Cardiac fibroblast (primary cell): ENCODE measurements around the gene PEX11B.

Experiments used
- DNase-seq, 2 donors: peaks; one replicate each; pipeline versions ENCODE4 v3.0.0 to v3.0.0-alpha.2; 2010; ENCODE audit warnings: low read depth in 2 of 2
- H3K4me3 ChIP-seq, 2 donors: replicated peaks in 1 of 2; 1 replicate in 1 of 2; 2 replicates in 1 of 2; pipeline ENCODE4 v1.5.1; 2011; ENCODE audit warnings: low read depth in 2 of 2, low read length in 2 of 2, mild to moderate bottlenecking in 2 of 2, moderate library complexity in 1 of 2
- TF ChIP-seq, protein P1 (sequence below): IDR thresholded peaks from one replicate; pipeline ENCODE4 v1.5.1; 2011; ENCODE audit warnings: low read depth, mild to moderate bottlenecking, low read length, inconsistent platforms

Gene PEX11B

DNA sequence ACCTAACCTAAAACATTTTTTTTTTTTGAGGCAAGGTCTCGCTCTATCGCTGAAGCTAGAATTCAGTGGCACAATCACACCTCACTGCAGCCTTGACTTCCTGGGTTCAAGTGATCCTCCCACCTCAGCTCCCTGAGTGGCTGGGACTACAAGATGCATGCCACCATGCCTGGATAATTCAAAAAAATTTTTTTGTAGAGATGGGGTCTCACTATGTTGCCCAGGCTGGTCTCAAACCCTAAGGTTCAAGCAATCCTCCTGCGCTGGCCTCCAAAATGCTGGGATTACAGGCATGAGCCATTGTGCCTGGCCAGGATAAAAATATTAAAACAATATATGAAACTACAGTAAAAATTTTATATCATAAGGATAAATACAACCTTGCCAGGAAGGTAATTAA lies 34.4 kb upstream of the PEX11B start:
- no peak overlapping the region for H3K4me3 ChIP-seq
- TF ChIP-seq, protein P1, sequence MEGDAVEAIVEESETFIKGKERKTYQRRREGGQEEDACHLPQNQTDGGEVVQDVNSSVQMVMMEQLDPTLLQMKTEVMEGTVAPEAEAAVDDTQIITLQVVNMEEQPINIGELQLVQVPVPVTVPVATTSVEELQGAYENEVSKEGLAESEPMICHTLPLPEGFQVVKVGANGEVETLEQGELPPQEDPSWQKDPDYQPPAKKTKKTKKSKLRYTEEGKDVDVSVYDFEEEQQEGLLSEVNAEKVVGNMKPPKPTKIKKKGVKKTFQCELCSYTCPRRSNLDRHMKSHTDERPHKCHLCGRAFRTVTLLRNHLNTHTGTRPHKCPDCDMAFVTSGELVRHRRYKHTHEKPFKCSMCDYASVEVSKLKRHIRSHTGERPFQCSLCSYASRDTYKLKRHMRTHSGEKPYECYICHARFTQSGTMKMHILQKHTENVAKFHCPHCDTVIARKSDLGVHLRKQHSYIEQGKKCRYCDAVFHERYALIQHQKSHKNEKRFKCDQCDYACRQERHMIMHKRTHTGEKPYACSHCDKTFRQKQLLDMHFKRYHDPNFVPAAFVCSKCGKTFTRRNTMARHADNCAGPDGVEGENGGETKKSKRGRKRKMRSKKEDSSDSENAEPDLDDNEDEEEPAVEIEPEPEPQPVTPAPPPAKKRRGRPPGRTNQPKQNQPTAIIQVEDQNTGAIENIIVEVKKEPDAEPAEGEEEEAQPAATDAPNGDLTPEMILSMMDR = no peak
- no peak for DNase-seq

DNA sequence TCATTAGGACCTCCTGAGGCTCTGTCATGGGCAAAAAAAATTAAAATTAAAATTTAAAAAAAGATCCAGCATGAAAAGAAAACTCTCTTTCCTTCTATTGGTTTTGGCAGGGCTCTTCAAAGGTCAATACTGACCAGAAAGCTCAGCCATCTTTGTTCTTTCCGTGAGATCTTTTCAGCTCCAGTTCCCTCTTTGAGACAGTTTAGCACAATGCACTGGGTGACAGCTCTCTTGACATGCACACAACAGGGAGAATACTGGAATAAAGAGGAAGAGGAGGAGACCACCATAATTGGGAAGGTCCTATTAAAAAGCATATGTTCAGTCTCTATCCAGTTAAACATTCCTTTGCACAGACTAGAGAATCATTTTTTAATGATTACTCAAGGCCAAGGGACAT lies 33.0 kb upstream of the PEX11B start:
- H3K4me3 ChIP-seq = no peak overlapping the region
- TF ChIP-seq, protein P1 = no peak

GRCh38 chr1:145949219-145949618 lies 30.7 kb upstream of the PEX11B start:
- DNase-seq = no peak
- TF ChIP-seq, protein P1 = no peak
- no peak overlapping the region for H3K4me3 ChIP-seq

More for the DNA sequence above, 33.0 kb upstream of the PEX11B start:
- no peak for DNase-seq

GRCh38 chr1:145947551-145947950 lies 29.0 kb upstream of the PEX11B start:
- H3K4me3 ChIP-seq = no peak overlapping the region
- TF ChIP-seq, protein P1 = no peak
- DNase-seq = no peak

DNA sequence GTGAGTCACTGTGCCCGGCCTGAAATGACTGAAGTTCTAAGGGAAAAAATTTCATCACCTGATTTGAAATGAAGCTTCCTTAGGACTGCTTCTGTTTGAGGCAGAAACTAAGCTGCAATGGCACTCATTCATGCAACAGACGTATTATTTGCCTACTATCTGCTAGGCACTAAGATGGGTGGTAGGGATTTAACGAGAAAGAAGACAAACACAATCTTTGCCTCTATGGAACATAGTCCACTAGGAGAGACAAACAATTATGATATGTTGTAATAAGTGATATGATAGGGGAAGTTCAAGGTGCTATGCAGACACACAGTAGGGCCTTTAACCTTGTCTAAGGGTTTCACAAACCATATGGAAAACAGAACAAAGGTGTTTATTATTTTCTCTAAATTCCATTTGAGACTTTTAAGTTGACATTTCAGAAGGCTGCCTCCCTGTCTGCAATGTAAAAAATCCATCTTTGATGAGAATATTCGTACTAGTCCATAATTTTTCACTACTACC lies 28.0 kb upstream of the PEX11B start:
- DNase-seq = no peak
- TF ChIP-seq, protein P1 = no peak
- no peak overlapping the region for H3K4me3 ChIP-seq

- no peak overlapping the region for H3K4me3 ChIP-seq
- no peak for DNase-seq
- TF ChIP-seq, protein P1 = no peak
These were observed 26.0 kb upstream of the PEX11B start for GRCh38 chr1:145944532-145944931.

GRCh38 chr1:145942871-145943270 lies 24.4 kb upstream of the PEX11B start:
- TF ChIP-seq, protein P1 = no peak
- DNase-seq = no peak
- H3K4me3 ChIP-seq = no peak overlapping the region
